ENCODE measurements around the gene CHMP5. TPM values are rescaled to one million over a fixed set of nuclear protein-coding genes. Genes with fewer than 3 reads are reported as not detected.

CHMP5 gene
- polyA plus RNA-seq, 1 of the 3 experiments (the other 2 are of a cell fraction), result 88.3 TPM

DNA sequence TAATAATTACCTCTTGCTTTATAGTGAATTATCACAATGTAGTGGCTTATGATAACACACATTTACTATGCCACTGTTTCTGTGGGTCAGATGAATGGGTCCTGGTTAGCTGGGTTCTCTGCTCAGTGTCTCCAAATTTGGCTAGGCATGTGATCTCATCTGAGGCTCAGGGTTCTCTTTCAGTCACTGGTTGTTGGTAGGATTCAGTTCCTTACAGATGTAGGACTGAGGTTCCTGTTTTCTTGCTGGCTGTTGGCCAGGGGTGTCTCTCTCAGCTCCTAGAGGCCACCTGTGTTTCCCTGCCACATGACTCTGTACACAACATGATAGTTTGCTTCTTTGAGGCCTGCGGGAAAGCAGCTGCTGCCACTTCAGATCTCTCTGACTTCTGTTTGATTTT is 32.6 kb downstream of the CHMP5 start:
- WGBS (ENCODE audit: low lambda C conversion rate), result 93% methylated on average over 1 of the region's 1 CpG
- no peak overlapping the region for H3K27ac ChIP-seq (ENCODE audit: low read depth in 2 of 2, low read length in 1 of 2)
- no peak for DNase-seq
- peaks cover 77 to 86% of the 10 kb centered on the region in 2 experiments for H3K36me3 ChIP-seq (replicated peaks in 1 of 2; ENCODE audit: control insufficient read depth in 1 of 2, insufficient read depth in 2 of 2, low read length in 1 of 2)
- H3K4me1 ChIP-seq (ENCODE audit: control insufficient read depth in 1 of 2, insufficient read depth in 2 of 2, low read depth in 1 of 2, low read length in 1 of 2), result peaks cover 4% of the 10 kb centered on the region in 2 experiments; a peak in 3 of 4 replicates
- ChIA-PET CTCF (no interaction called here), POLR2A (no interaction called here)
- no peaks in the 10 kb centered on the region for H3F3A ChIP-seq (replicated peaks; ENCODE audit: insufficient read depth)
- H3K27me3 ChIP-seq (ENCODE audit: insufficient read depth), result no peaks in the 10 kb centered on the region
- no peak overlapping the region for H2AFZ ChIP-seq (ENCODE audit: low read depth)
- no peaks in the 10 kb centered on the region for H3K9me2 ChIP-seq
- H3K79me2 ChIP-seq (ENCODE audit: insufficient read depth), result peaks cover 95% of the 10 kb centered on the region
- no peak overlapping the region for H3K9ac ChIP-seq
- H3K4me2 ChIP-seq, result no peak overlapping the region
- no peak for TF ChIP-seq POLR2AphosphoS5 (IDR thresholded peaks at IDR 0.05; ENCODE audit: low read depth, low read length)
- no peak for TF ChIP-seq FOSL2 (IDR thresholded peaks at IDR 0.05; ENCODE audit: borderline replicate concordance, low read depth)
- TF ChIP-seq GABPA (IDR thresholded peaks at IDR 0.05; ENCODE audit: low read depth), result no peak
- no peak for TF ChIP-seq SMC3 (IDR thresholded peaks at IDR 0.05; ENCODE audit: low read depth, low read length)
- TF ChIP-seq TAF1 (IDR thresholded peaks at IDR 0.05; ENCODE audit: borderline replicate concordance, low read depth, low read length), result no peak
- no peak for TF ChIP-seq EP300 (IDR thresholded peaks at IDR 0.05; ENCODE audit: borderline replicate concordance in 1 of 2, low read depth in 1 of 2, low read length in 1 of 2)
- no peak for TF ChIP-seq SIN3A (IDR thresholded peaks at IDR 0.05; ENCODE audit: borderline replicate concordance, low read depth, low read length)
- TF ChIP-seq YY1 (IDR thresholded peaks at IDR 0.05; ENCODE audit: low read depth), result no peak
- no peak overlapping the region for H3K4me3 ChIP-seq (ENCODE audit: low read depth in 2 of 2, low read length in 1 of 2)
- H4K20me1 ChIP-seq (ENCODE audit: insufficient read depth), result no peaks in the 10 kb centered on the region
- no peaks in the 10 kb centered on the region for H3K9me3 ChIP-seq

DNA sequence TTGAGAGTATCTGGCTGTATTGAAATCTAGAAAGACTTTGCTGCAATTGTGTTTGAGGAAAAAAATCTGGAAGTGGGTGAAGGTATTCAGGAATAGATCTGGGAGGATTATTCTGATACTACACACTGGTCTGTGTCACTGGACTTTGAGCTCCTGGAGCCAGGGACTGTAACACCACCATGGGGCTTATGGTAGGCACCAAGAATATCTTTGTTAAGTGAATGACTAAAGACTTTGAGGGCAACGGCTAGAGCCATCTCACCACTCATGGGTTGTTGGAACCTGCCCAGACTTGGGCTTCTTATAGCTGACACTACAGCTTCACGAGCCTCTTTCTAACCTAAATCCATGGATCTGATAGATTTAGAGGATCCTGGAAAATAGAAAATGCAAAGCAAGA is 35.7 kb downstream of the CHMP5 start:
- Histone ChIP-seq H3K9me2 (no peaks in the 10 kb centered on the region), H3K9me3 (no peaks in the 10 kb centered on the region), H3K4me2 (no peak overlapping the region), H2AFZ (ENCODE audit: low read depth) (no peak overlapping the region), H3K27me3 (ENCODE audit: insufficient read depth) (no peaks in the 10 kb centered on the region), H3K36me3 (replicated peaks in 1 of 2; ENCODE audit: control insufficient read depth in 1 of 2, insufficient read depth in 2 of 2, low read length in 1 of 2) (peaks cover 73 to 86% of the 10 kb centered on the region in 2 experiments), H3K4me1 (ENCODE audit: control insufficient read depth in 1 of 2, insufficient read depth in 2 of 2, low read depth in 1 of 2, low read length in 1 of 2) (peaks cover 4% of the 10 kb centered on the region in 2 experiments; a peak in 3 of 4 replicates), H3K79me2 (ENCODE audit: insufficient read depth) (peaks cover 74% of the 10 kb centered on the region), H3K4me3 (ENCODE audit: low read depth in 2 of 2, low read length in 1 of 2) (no peak overlapping the region), H3K9ac (no peak overlapping the region), H4K20me1 (ENCODE audit: insufficient read depth) (no peaks in the 10 kb centered on the region), H3K27ac (ENCODE audit: low read depth in 2 of 2, low read length in 1 of 2) (no peak overlapping the region), H3F3A (replicated peaks; ENCODE audit: insufficient read depth) (no peaks in the 10 kb centered on the region)
- DNase-seq, result no peak
- ChIA-PET CTCF (interaction anchor here (1.7 kb wide), 1 partner anchor 13 kb away, joined by 7 read pairs; no protein-coding TSS in a partner anchor), POLR2A (no interaction called here)
- whole genome bisulfite sequencing (ENCODE audit: low lambda C conversion rate), result 81% methylated on average over 2 of the region's 2 CpGs
- TF ChIP-seq ELF1 (IDR thresholded peaks at IDR 0.05), result no peak

DNA sequence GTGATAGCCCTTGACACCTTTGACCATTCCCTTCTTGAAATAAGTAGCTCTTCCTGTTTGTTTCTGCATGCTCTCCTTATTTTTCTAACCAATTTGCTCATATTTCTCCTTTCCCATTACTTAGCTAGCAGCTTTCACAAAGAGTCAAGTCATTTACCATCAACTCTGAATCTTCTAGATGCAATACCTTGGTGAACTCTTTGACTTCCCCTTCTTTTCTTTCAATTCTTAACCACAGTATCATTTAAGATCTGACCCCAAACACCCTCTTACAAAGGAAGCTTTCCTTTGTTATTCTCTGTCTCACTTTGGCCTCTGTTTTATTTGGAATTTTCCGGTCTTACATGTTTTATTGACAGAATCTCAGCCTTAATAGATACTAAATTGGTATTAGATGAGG is 39.5 kb downstream of the CHMP5 start:
- Histone ChIP-seq H3K4me3 (ENCODE audit: low read depth in 2 of 2, low read length in 1 of 2) (no peak overlapping the region), H4K20me1 (ENCODE audit: insufficient read depth) (no peaks in the 10 kb centered on the region), H2AFZ (ENCODE audit: low read depth) (no peak overlapping the region), H3K9ac (no peak overlapping the region), H3F3A (replicated peaks; ENCODE audit: insufficient read depth) (no peaks in the 10 kb centered on the region), H3K4me1 (ENCODE audit: control insufficient read depth in 1 of 2, insufficient read depth in 2 of 2, low read depth in 1 of 2, low read length in 1 of 2) (no peaks in the 10 kb centered on the region), H3K36me3 (replicated peaks in 1 of 2; ENCODE audit: control insufficient read depth in 1 of 2, insufficient read depth in 2 of 2, low read length in 1 of 2) (peaks cover 76 to 88% of the 10 kb centered on the region in 2 experiments), H3K9me2 (no peaks in the 10 kb centered on the region), H3K4me2 (no peak overlapping the region), H3K27ac (ENCODE audit: low read depth in 2 of 2, low read length in 1 of 2) (no peak overlapping the region), H3K27me3 (ENCODE audit: insufficient read depth) (no peaks in the 10 kb centered on the region), H3K9me3 (no peaks in the 10 kb centered on the region), H3K79me2 (ENCODE audit: insufficient read depth) (peaks cover 38% of the 10 kb centered on the region)
- 96% methylated on average over 1 of the region's 1 CpG for WGBS (ENCODE audit: low lambda C conversion rate)
- ChIA-PET CTCF (interaction anchor here (0.6 to 1.5 kb wide), 2 partner anchors 26 to 231 kb away, joined by 3 to 4 read pairs; no protein-coding TSS in a partner anchor), POLR2A (no interaction called here)
- no peak for DNase-seq
- TF ChIP-seq NRF1 (IDR thresholded peaks at IDR 0.05; ENCODE audit: low read depth, low read length), result no peak
- no peak for TF ChIP-seq JUND (IDR thresholded peaks at IDR 0.05)
- no peak for TF ChIP-seq MXI1 (IDR thresholded peaks at IDR 0.05; ENCODE audit: low read depth, low read length)
- no peak for TF ChIP-seq FOXM1 (IDR thresholded peaks at IDR 0.05; ENCODE audit: low read depth)
- no peak for TF ChIP-seq TAF1 (IDR thresholded peaks at IDR 0.05; ENCODE audit: borderline replicate concordance, low read depth, low read length)
- TF ChIP-seq RAD21 (IDR thresholded peaks at IDR 0.05; ENCODE audit: low read length), result no peak
- no peak for TF ChIP-seq GATA2 (CRISPR knock-in tag; IDR thresholded peaks at IDR 0.05)
- no peak for TF ChIP-seq USF2 (IDR thresholded peaks at IDR 0.05; ENCODE audit: borderline replicate concordance, low read depth, low read length)
- TF ChIP-seq, protein P1, sequence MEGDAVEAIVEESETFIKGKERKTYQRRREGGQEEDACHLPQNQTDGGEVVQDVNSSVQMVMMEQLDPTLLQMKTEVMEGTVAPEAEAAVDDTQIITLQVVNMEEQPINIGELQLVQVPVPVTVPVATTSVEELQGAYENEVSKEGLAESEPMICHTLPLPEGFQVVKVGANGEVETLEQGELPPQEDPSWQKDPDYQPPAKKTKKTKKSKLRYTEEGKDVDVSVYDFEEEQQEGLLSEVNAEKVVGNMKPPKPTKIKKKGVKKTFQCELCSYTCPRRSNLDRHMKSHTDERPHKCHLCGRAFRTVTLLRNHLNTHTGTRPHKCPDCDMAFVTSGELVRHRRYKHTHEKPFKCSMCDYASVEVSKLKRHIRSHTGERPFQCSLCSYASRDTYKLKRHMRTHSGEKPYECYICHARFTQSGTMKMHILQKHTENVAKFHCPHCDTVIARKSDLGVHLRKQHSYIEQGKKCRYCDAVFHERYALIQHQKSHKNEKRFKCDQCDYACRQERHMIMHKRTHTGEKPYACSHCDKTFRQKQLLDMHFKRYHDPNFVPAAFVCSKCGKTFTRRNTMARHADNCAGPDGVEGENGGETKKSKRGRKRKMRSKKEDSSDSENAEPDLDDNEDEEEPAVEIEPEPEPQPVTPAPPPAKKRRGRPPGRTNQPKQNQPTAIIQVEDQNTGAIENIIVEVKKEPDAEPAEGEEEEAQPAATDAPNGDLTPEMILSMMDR (IDR thresholded peaks at IDR 0.05), result no peak
- TF ChIP-seq, protein P2, sequence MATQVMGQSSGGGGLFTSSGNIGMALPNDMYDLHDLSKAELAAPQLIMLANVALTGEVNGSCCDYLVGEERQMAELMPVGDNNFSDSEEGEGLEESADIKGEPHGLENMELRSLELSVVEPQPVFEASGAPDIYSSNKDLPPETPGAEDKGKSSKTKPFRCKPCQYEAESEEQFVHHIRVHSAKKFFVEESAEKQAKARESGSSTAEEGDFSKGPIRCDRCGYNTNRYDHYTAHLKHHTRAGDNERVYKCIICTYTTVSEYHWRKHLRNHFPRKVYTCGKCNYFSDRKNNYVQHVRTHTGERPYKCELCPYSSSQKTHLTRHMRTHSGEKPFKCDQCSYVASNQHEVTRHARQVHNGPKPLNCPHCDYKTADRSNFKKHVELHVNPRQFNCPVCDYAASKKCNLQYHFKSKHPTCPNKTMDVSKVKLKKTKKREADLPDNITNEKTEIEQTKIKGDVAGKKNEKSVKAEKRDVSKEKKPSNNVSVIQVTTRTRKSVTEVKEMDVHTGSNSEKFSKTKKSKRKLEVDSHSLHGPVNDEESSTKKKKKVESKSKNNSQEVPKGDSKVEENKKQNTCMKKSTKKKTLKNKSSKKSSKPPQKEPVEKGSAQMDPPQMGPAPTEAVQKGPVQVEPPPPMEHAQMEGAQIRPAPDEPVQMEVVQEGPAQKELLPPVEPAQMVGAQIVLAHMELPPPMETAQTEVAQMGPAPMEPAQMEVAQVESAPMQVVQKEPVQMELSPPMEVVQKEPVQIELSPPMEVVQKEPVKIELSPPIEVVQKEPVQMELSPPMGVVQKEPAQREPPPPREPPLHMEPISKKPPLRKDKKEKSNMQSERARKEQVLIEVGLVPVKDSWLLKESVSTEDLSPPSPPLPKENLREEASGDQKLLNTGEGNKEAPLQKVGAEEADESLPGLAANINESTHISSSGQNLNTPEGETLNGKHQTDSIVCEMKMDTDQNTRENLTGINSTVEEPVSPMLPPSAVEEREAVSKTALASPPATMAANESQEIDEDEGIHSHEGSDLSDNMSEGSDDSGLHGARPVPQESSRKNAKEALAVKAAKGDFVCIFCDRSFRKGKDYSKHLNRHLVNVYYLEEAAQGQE (IDR thresholded peaks at IDR 0.05; ENCODE audit: low read depth, low read length), result no peak

All from SK-N-SH (cell line).